SK-N-SH (cell line): ENCODE measurements around the gene UTF1. TPM values are rescaled to one million over a fixed set of nuclear protein-coding genes. Genes with fewer than 3 reads are reported as not detected.

Experiments used
- CTCF ChIA-PET: fragments of 300-600, 350-600 bp; formaldehyde crosslinking; extraction: SDS; loops from one replicate; lab custom pipeline; 2021; lab: Yijun Ruan, JAX
- POLR2A ChIA-PET: fragments of 350-600 bp; sonication (Branson Sonifier 250); formaldehyde crosslinking; extraction: SDS; loops from one replicate; lab custom pipeline; 2020; ENCODE audit warnings: antibody characterized with exemption, inconsistent platforms; lab: Yijun Ruan, JAX
- DNase-seq: peaks from one replicate; pipeline ENCODE4 v3.0.0; 2012
- H2AFZ ChIP-seq: fragments of 200-600 bp; sonication (generic); 2 replicates; pipeline ENCODE4 v1.8.1; 2016; ENCODE audit warnings: antibody characterized with exemption, mild to moderate bottlenecking, low read depth
- H3F3A ChIP-seq: fragments of 200-600 bp; sonication (generic); replicated peaks from 2 replicates; pipeline ENCODE3; 2016; ENCODE audit warnings: antibody characterized with exemption, mild to moderate bottlenecking; ENCODE audit not compliant: insufficient read depth
- H3K27ac ChIP-seq, 2 experiments: fragments of 200-500 bp in 1 of 2; fragments of 200-600 bp in 1 of 2; sonication (Bioruptor generic) in 1 of 2; sonication (generic), shearing (Covaris generic) in 1 of 2; 2 replicates each; pipeline versions ENCODE4 v1.5.1 to v1.6.1; 2014 to 2016; ENCODE audit warnings: low read depth in 2 of 2, inconsistent platforms in 1 of 2, low read length in 1 of 2, mild to moderate bottlenecking in 1 of 2, mixed read lengths in 1 of 2
- H3K27me3 ChIP-seq: fragments of 200-600 bp; sonication (generic), shearing (Covaris generic); 2 replicates; pipeline ENCODE4 v1.6.1; 2016; ENCODE audit warnings: mixed run types; ENCODE audit not compliant: insufficient read depth
- H3K36me3 ChIP-seq, 2 experiments: fragments of 200-500 bp in 1 of 2; fragments of 200-600 bp in 1 of 2; sonication (Bioruptor generic) in 1 of 2; sonication (generic) in 1 of 2; replicated peaks in 1 of 2; 2 replicates each; pipeline versions ENCODE3 to v1.5.1; 2014 to 2016; ENCODE audit warnings: low read length in 1 of 2, mild to moderate bottlenecking in 1 of 2; ENCODE audit not compliant: insufficient read depth in 2 of 2, control insufficient read depth in 1 of 2
- H3K4me1 ChIP-seq, 2 experiments: fragments of 200-500 bp in 1 of 2; fragments of 200-600 bp in 1 of 2; sonication (Bioruptor generic) in 1 of 2; sonication (generic), shearing (Covaris generic) in 1 of 2; 2 replicates each; pipeline versions ENCODE4 v1.5.1 to v1.6.1; 2014 to 2016; ENCODE audit warnings: low read depth in 1 of 2, low read length in 1 of 2, mixed run types in 1 of 2; ENCODE audit not compliant: insufficient read depth in 2 of 2, control insufficient read depth in 1 of 2
- H3K4me2 ChIP-seq: fragments of 200-600 bp; sonication (generic), shearing (Covaris generic); 2 replicates; pipeline ENCODE4 v1.6.1; 2017; ENCODE audit warnings: mixed run types
- H3K4me3 ChIP-seq, 2 experiments: fragments of 200-500 bp in 1 of 2; fragments of 200-600 bp in 1 of 2; sonication (Bioruptor generic) in 1 of 2; sonication (generic), shearing (Covaris generic) in 1 of 2; 2 replicates each; pipeline versions ENCODE4 v1.5.1 to v1.8.1; 2014 to 2016; ENCODE audit warnings: low read depth in 2 of 2, inconsistent platforms in 1 of 2, low read length in 1 of 2, mild to moderate bottlenecking in 1 of 2, mixed read lengths in 1 of 2, moderate library complexity in 1 of 2
- H3K79me2 ChIP-seq: fragments of 200-600 bp; sonication (generic); 2 replicates; pipeline ENCODE4 v1.8.1; 2017; ENCODE audit warnings: mild to moderate bottlenecking; ENCODE audit not compliant: insufficient read depth
- H3K9ac ChIP-seq: fragments of 200-600 bp; sonication (generic); 2 replicates; pipeline ENCODE4 v1.6.1; 2017; ENCODE audit warnings: mixed run types
- H3K9me2 ChIP-seq: fragments of 200-600 bp; sonication (generic); 2 replicates; pipeline ENCODE4 v1.6.1; 2017; ENCODE audit warnings: mixed run types
- H3K9me3 ChIP-seq: fragments of 200-600 bp; sonication (generic); 2 replicates; pipeline ENCODE4 v1.6.1; 2017; ENCODE audit warnings: mixed run types, mild to moderate bottlenecking, moderate library complexity
- H4K20me1 ChIP-seq: fragments of 200-600 bp; sonication (generic); 2 replicates; pipeline ENCODE4 v1.6.1; 2017; ENCODE audit warnings: mild to moderate bottlenecking, mixed run types; ENCODE audit not compliant: insufficient read depth
- FOSL2 ChIP-seq: IDR thresholded peaks from 2 replicates; pipeline ENCODE4 v1.4.0; 2012; ENCODE audit warnings: low read depth, mild to moderate bottlenecking, moderate library complexity, borderline replicate concordance
- GATA2 ChIP-seq: sonication (generic); formaldehyde crosslinking; IDR thresholded peaks from 2 replicates; pipeline ENCODE4 v1.5.0; 2020; ENCODE audit warnings: mild to moderate bottlenecking, missing genetic modification reagents
- NFIC ChIP-seq: IDR thresholded peaks from 2 replicates; pipeline ENCODE4 v1.4.0; 2012; ENCODE audit warnings: borderline replicate concordance
- RAD21 ChIP-seq: IDR thresholded peaks from 2 replicates; pipeline ENCODE4 v1.6.1; 2012; ENCODE audit warnings: mild to moderate bottlenecking, low read length
- RCOR1 ChIP-seq: fragments of 150-350 bp; IDR thresholded peaks from 2 replicates; pipeline ENCODE4 v1.6.1; 2017; ENCODE audit warnings: antibody characterized with exemption, low read length
- RXRA ChIP-seq: IDR thresholded peaks from 2 replicates; pipeline ENCODE4 v1.4.0; 2012; ENCODE audit warnings: low read depth, mild to moderate bottlenecking, borderline replicate concordance
- SIN3A ChIP-seq: IDR thresholded peaks from 2 replicates; pipeline ENCODE4 v1.6.1; 2012; ENCODE audit warnings: low read depth, mild to moderate bottlenecking, low read length, moderate library complexity, borderline replicate concordance
- YY1 ChIP-seq: IDR thresholded peaks from 2 replicates; pipeline ENCODE4 v1.4.0; 2012; ENCODE audit warnings: low read depth, mild to moderate bottlenecking
- WGBS: methylation state at CpG from one replicate; pipeline ENCODE4 v1.1.6; 2017; ENCODE audit warnings: low lambda C conversion rate; 5-methylcytosine and 5-hydroxymethylcytosine counted together
- polyA plus RNA-seq, 3 experiments: library from polyadenylated mRNA; depleted of rRNA; stranded (reverse); fragments of >200 nt; gene quantifications; 2 replicates each; pipeline ENCODE4 v1.2.3, GENCODE V29; 2012
- TF ChIP-seq, protein P1 (sequence below): IDR thresholded peaks from 2 replicates; pipeline ENCODE4 v1.4.0; 2012; ENCODE audit warnings: low read depth, borderline replicate concordance
- TF ChIP-seq, protein P2 (sequence below): IDR thresholded peaks from 2 replicates; pipeline ENCODE4 v1.6.1; 2012; ENCODE audit warnings: mild to moderate bottlenecking, low read depth, low read length, moderate library complexity
- TF ChIP-seq, protein P3 (sequence below): fragments of 150-350 bp; IDR thresholded peaks from 2 replicates; pipeline ENCODE4 v1.6.1; 2016; ENCODE audit warnings: mild to moderate bottlenecking, low read depth, low read length

Gene UTF1
- polyA plus RNA-seq, 1 of the 3 experiments (the other 2 are of a cell fraction): not detected

DNA sequence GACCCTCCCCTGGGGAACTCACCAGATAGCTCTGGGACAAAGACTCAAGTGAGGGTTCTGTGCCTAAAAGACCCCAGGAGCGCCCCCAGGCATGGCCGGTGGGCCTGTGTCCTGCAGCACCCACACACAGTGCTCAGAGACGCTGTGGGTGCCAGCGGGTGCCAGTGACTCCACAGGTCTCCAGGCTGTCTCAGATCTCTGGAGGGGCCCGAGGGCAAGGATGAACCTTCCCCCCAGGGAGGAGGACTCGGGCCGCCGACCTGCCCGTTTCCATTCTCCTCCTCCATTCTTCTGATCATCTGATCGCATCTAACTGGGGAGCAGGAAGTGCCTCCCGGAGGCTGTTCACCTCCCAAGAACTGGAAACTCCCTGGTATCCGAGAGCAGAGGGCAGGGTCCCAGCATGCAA is 45.7 kb downstream of the UTF1 start:
- no peaks in the 10 kb centered on the region for H3K9me2 ChIP-seq
- DNase-seq: no peak
- 63% methylated on average over 3 of the region's 12 CpGs for WGBS
- peaks cover 0 to 17% of the 10 kb centered on the region in 2 experiments for H3K36me3 ChIP-seq
- TF ChIP-seq, protein P1, sequence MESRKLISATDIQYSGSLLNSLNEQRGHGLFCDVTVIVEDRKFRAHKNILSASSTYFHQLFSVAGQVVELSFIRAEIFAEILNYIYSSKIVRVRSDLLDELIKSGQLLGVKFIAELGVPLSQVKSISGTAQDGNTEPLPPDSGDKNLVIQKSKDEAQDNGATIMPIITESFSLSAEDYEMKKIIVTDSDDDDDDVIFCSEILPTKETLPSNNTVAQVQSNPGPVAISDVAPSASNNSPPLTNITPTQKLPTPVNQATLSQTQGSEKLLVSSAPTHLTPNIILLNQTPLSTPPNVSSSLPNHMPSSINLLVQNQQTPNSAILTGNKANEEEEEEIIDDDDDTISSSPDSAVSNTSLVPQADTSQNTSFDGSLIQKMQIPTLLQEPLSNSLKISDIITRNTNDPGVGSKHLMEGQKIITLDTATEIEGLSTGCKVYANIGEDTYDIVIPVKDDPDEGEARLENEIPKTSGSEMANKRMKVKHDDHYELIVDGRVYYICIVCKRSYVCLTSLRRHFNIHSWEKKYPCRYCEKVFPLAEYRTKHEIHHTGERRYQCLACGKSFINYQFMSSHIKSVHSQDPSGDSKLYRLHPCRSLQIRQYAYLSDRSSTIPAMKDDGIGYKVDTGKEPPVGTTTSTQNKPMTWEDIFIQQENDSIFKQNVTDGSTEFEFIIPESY: no peak
- TF ChIP-seq RXRA: no peak
- no peak for TF ChIP-seq FOSL2
- TF ChIP-seq, protein P2, sequence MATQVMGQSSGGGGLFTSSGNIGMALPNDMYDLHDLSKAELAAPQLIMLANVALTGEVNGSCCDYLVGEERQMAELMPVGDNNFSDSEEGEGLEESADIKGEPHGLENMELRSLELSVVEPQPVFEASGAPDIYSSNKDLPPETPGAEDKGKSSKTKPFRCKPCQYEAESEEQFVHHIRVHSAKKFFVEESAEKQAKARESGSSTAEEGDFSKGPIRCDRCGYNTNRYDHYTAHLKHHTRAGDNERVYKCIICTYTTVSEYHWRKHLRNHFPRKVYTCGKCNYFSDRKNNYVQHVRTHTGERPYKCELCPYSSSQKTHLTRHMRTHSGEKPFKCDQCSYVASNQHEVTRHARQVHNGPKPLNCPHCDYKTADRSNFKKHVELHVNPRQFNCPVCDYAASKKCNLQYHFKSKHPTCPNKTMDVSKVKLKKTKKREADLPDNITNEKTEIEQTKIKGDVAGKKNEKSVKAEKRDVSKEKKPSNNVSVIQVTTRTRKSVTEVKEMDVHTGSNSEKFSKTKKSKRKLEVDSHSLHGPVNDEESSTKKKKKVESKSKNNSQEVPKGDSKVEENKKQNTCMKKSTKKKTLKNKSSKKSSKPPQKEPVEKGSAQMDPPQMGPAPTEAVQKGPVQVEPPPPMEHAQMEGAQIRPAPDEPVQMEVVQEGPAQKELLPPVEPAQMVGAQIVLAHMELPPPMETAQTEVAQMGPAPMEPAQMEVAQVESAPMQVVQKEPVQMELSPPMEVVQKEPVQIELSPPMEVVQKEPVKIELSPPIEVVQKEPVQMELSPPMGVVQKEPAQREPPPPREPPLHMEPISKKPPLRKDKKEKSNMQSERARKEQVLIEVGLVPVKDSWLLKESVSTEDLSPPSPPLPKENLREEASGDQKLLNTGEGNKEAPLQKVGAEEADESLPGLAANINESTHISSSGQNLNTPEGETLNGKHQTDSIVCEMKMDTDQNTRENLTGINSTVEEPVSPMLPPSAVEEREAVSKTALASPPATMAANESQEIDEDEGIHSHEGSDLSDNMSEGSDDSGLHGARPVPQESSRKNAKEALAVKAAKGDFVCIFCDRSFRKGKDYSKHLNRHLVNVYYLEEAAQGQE: no peak
- TF ChIP-seq, protein P3, sequence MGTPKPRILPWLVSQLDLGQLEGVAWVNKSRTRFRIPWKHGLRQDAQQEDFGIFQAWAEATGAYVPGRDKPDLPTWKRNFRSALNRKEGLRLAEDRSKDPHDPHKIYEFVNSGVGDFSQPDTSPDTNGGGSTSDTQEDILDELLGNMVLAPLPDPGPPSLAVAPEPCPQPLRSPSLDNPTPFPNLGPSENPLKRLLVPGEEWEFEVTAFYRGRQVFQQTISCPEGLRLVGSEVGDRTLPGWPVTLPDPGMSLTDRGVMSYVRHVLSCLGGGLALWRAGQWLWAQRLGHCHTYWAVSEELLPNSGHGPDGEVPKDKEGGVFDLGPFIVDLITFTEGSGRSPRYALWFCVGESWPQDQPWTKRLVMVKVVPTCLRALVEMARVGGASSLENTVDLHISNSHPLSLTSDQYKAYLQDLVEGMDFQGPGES: no peak
- no peak for TF ChIP-seq RCOR1
- TF ChIP-seq SIN3A: no peak
- TF ChIP-seq GATA2 (CRISPR knock-in tag): no peak
- TF ChIP-seq YY1: no peak
- TF ChIP-seq RAD21: no peak
- no peak for TF ChIP-seq NFIC
- no peak overlapping the region for H3K4me3 ChIP-seq
- H3K4me1 ChIP-seq: no peaks in the 10 kb centered on the region; a peak in 1 of 4 replicates
- H2AFZ ChIP-seq: no peak overlapping the region
- no peak overlapping the region for H3K27ac ChIP-seq
- CTCF ChIA-PET: interaction anchor here (0.7 to 3.1 kb wide), 2 partner anchors 32 to 440 kb away, joined by 3 to 9 read pairs; no protein-coding TSS in a partner anchor
- H3K9ac ChIP-seq: no peak overlapping the region
- no peaks in the 10 kb centered on the region for H3K27me3 ChIP-seq
- H3F3A ChIP-seq: no peaks in the 10 kb centered on the region
- H4K20me1 ChIP-seq: no peaks in the 10 kb centered on the region; the same call in 1 of the 2 replicates
- POLR2A ChIA-PET: no interaction called here
- H3K9me3 ChIP-seq: no peaks in the 10 kb centered on the region
- no peaks in the 10 kb centered on the region for H3K79me2 ChIP-seq
- H3K4me2 ChIP-seq: no peak overlapping the region
